Hindlimb muscle (tissue), 1 donor: ENCODE data around the gene MRPL37. TPM values are rescaled to one million over a fixed set of nuclear protein-coding genes. Genes with fewer than 3 reads are reported as not detected.

Experiments used
- DNase-seq: peaks from one replicate; pipeline ENCODE4 v3.0.0-alpha.2; 2013
- polyA plus RNA-seq: library from polyadenylated mRNA; unstranded; fragments of 120-200 nt; gene quantifications from one replicate; pipeline ENCODE4 v1.2.1, GENCODE V29; 2013; ENCODE audit not compliant: insufficient read length

The MRPL37 gene
- polyA plus RNA-seq, 1 donor: 65.1 TPM

- DNase-seq: no peak
These were observed 66.2 kb downstream of the MRPL37 start for GRCh38 chr1:54266195-54266594.

DNA sequence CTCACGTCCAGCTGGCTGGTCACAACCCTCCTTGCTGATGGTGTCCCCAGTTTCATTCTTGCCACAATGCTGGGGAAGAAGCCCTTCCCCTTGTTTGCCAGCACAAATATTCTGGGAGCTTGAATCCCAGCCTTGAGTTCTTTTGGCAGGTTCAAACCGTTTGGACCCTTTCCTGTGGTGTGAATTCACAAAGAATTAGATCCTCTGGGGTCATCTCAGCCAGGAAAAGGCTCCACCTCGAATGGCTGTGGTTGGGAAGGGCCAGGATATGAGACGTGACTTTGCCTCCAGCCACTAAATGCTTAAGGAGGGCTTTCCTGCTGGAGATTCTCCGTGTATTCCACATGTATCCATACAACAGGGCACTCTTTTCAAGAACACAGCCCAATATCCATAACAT lies 66.9 kb downstream of the MRPL37 start:
- no peak for DNase-seq

Other genes starting within 250 kb of the MRPL37 start
- gene LDLRAD1, start 182.0 kb upstream of the MRPL37 start, polyA plus RNA-seq: not detected
- 133 TPM for gene TMEM59, start 147.0 kb upstream of the MRPL37 start, polyA plus RNA-seq
- gene TCEANC2, start 146.6 kb upstream of the MRPL37 start, polyA plus RNA-seq: 6.3 TPM
- gene CDCP2, start 47.2 kb upstream of the MRPL37 start, polyA plus RNA-seq: not detected
- 7.3 TPM for gene CYB5RL, start 137 bp upstream of the MRPL37 start, polyA plus RNA-seq
- 67.2 TPM for gene SSBP3, start 206.2 kb downstream of the MRPL37 start, polyA plus RNA-seq